CD4-positive, alpha-beta T cell treated with Interleukin-15 for 4 hours (primary cell): Measurements from ENCODE around the gene BOK.

Experiments
- DNase-seq: peaks from one replicate; pipeline ENCODE4 v3.0.0-alpha.2; 2020; ENCODE audit warnings: low spot score

Gene BOK

DNA sequence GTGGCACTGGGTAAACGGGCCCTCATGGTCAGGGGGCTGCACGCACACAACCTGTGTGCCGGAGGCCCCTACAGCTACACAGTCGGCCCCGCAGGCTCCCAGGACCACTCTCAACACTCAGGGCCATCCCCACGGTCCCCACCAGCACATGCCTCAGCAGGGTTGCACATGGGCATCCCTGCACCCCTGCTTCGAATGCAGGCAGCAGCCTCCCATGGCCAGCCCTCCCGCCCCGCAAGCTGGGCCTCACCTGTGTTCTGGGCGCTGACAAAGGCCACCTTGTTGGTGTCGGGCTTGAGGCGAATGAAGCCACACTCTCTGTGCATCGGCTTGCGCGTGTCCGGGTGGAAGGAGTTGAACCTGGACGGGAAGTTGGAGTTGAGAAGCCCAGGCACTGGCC is 44.2 kb downstream of the BOK start:
- no peak for DNase-seq

DNA sequence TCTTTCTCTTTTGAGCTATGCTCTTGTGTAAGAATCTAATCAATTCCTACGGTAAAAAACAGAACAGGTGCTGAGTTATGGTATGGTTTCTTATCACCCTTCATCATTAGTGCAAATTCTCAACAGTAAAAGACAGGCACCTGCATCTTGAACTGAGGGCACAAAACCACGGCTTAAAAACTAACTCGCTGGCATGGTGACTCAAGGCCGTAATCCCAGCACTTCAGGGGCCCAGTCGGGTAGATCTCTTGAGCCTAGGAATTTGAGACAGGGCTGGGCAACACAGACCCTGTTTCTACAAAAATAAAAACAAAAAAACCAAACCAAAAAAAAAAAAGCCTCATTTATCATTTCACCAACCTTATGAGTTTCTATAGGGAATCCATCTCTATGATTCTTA is 45.1 kb downstream of the BOK start:
- no peak for DNase-seq

DNA sequence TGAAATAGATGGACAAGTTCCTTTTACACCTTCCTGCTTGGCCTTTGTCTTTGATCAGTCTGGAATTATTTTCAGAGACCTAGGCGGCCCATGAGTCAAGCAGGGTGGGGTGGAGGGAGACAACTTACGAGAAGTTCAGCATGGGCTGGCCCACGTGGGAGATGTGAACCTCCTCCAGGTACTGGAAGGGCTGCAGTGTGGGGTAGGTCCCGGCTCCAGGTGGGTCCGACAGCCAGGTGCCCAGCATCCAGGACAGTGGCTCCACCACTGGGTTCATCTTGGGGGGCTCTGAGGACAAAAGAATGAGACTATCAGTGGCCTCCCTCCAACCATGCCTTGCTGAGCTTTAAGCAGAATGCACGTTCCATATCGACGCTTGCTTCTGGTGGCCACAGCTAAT is 47.6 kb downstream of the BOK start:
- no peak for DNase-seq

DNA sequence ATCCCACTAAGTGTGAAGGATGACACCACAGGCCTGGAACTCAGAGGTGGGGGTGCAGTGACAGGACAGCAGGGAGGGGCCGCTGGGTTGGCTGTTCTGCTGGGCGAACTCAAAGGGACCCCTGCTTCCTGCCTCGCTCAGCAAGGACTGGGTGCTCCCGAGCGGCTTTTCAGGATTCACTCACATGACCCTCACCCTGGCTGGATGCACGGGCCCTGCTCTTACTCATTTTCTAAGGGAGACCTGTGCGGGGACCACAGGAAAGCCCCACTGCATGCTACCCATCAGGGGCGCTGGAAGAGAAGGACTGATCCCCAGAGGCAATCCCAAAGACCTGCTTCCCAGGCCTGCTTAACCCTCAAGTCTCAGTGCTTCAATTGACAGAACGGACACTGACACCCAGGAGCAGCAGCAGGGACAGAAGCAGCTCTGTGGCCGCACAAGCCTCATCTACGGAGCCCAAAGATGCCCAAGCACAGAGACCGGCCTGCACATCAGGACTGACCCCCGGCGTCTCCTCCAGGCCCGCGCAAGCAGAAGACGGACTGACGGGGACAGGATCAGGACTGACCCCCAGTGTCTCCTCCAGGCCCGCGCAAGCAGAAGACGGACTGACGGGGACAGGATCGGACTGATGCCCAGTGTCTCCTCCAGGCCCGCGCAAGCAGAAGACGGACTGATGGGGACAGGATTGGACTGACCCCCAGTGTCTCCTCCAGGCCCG is 48.8 kb downstream of the BOK start:
- DNase-seq = no peak

DNA sequence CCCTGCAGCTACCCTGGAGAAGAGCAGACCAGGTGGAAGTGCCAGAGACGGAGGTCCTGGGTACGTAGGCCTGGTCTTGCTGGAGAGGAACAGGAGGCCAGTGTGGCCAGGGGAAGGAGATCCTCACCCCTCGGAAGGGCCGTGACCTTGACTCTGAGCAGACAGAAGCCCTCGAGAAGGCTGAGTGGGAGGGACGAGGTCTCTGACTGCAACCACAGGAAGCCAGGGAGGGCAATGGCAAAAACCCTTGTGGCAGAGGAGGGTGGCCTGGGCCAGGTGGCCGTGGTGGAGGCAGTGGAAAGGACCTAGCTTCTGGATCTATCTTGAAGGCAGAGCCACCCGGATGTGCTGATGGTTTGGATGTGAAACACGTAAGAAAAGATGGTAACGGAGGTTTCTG is 50.3 kb downstream of the BOK start:
- no peak for DNase-seq

DNA sequence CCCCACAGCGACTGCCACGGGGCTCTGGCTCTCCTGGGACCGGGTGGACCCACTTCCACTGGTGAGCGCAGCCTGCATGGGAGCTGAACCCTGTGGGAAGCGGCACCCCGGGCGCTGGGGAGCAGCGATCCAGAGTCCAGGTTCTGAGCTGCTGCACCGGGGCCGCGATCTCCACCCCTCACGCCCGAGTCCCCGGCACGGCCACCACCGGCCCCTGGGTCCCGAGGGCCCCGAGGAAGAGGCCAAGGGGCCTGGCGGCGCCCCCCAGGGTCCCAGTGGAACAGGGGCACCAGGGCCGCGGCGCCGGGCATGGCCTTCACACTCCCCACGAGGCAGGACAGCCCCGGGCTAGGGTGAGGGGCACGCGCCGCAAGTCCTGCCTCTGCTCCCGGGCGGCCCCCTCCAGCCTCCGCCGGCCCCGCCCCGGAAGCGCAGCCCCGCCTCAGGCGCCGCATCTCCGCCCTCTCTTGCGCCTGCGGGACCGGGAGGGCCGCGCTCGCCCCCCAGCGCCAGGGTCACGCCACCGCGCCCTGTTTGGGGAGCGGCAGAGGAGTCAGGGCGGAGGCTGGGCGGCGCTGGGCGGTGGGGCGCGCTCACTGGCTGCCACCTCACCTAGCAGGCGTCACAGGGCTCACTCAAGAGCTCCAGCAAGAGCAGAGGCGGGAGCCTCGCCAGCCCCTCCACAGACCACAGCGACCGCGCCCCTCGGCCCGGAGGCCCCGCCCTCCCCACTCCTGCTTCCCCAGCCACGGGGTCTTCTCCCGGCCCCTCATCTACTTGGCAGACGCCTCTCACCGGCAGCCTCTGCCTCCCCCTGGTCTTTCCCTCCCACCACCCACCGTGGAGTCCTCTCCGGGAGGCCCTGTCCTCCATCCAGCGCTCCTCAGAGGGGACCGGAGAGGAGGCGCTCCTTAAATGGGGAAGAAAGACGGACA is 51.6 kb downstream of the BOK start:
- peak; percentile 90 for DNase-seq

DNA sequence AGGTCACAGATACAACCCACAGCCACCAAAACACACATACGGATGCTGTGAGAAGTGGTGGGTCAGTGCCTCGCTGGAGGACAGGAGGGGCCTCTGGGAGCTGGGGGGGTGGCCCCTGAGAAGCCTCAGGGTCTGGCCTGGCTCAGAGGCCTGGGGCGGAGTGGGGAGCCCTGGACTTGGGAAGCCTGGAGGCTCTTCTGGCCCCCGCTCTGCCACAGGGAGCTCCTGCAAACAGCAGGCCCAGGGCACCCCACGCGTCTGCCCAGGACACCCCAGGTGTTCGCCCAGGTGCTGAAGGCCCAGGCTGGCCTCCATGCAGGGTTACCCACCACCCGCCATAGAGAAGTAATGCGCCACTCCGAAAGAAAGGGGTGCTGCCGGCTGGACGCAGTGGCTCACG is 52.5 kb downstream of the BOK start:
- no peak for DNase-seq

DNA sequence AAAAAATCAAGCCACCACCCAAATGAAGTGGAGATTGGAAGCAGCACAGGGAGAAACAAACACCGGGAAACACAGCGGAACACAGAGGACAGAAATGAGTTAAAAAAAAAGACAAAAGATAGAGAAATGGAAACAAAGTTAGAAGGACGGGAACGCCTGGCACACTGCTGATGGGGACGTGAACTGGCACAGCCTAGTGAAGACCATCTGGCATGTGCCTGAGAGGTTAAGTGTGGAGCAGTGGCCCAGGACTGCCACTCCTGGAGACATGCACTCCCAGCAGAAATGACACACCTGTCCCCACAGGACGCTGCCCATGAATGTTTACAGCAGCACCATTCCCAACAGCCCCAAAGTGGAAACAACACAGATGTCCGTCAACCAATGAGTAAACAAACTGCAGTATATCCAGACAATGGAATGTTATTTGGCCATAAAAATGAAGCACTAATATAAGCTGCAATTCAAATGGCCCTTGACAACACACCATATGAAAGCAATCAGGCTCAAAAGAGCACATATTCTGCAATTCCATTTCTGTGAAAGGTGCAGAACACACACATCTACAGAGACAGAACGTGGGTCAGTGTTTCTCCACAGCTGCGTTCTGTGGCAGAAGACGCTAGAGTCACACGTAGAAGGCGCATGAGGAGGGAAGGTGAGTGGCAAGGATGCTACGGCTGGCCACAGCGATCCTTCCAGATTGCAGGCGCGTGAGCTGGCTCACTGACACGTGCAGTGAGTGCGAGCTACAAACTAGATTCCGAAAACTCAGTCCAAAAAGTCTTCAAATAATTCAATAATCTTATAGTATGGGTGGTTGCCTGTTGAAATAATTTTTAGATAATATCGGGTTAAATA is 53.8 kb downstream of the BOK start:
- DNase-seq = no peak

DNA sequence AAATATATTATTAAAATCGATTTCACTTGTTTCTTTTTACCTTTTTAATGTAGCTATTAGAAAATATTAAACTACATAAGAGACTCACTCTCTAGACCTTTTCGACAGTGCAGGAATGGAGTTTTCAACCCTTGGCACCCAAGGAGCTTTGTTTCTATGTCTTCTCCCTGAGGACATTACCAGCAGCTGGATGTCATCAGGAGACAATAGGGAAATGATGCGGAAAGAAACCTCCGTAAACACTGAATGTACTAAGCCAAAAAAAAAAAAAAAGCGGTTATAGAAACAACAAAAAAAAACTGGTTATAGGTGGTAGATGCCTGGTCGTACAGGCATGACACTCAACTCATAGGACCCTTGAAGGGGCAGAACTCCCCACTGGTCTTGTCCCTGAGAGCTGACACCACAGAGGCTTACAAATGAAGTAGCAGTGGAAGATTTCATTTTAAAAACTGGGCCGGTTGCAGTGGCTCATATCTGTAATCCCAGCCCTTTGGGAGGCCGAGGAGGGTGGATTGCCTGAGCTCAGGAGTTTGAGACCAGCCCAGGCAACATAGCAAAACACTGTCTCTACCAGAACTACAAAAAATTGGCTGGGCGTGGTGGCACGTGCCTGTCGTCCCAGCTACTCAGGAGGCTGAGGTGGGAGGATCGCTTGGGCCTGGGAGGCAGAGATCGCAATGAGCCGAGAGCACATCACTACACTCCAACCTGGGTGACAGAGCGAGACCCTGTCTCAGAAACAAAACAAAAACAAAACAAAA is 54.7 kb downstream of the BOK start:
- no peak for DNase-seq

DNA sequence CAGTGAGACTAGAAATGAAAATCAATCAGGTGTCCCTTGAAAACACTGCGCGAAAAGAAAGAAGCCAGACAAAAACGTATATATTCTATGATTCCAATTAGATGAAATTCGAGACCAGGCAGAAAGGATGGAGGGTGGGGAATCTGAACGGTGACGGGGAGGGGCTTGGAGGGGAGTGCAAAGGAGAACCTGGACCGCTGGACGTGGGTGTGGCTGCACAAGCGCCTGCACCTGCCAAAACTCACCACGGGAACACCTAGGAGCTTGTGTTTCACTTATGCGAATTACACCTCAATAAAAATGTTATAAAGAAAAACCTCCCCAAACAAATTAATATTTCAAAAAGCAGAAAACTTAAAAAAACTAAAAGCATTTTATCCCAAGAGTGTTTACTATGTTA is 56.5 kb downstream of the BOK start:
- no peak for DNase-seq

DNA sequence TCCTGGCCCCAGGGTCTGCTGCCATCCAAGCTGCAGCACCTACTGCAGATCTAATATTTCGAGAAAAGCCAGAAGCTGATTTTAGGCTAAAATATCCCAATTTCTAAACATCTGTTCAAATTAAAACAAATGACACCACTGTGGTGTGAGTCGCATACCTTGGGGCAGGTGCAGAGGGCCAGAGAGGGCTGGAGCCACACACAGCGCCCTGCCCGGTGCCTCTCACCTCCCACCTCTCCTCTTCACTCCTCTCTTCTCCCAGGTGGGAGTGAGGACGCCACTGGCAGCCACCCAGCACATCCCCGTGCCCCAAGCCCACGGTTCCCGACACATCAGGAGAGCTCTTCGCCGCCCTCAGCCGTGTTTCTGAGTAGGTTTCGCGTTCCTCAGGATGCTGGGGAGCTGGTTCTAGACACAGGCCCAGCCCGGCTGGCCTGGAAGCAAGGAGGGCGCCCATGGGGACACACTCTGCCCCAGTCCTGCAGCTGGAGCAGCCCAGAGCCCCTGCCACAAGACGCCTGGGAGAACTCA is 57.0 kb downstream of the BOK start:
- no peak for DNase-seq

DNA sequence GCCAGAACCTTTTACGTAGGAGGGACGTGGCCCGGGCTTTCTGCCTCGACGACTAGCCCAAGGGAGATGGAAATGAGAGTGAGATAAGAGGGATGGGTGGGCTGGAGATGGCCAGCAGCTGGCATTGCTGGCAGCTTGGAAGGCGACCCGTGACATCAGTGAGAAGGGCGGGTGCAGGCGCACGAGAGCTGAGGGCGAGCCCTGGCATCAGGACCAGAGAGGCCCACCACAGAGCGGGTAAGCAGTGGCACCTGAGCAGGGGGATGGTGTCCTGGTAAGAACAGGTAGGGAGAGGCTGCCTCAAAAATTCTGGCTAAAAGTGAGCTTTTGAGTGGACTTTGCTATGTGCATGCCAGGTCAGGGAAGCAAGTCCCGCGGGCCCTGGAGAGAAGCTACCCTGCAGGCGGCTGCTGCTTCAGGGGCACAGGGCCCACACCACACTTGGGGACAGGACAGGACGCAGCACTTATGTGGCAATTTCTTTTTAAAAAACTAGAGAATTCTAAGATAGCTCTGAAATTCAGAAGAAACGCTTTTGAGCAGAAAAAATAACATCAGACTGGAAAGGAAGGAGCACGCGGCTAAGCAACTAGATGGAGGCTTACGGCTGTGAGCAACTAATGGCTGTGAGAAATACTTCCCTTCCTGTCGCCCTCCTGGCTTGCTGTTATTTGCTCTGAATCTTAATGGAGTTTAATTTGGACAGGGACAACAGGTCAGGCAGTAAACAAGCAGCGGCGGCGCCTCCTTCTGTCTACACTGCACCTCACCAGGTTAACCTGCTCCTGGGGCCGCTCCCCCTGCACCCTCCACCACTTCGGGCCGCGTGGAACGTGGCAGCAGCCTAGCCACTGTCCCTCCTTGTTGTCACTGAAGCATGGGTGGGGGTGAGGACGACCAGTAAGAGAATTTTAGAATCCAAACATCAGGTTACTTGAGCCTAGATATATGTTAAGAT is 57.9 kb downstream of the BOK start:
- DNase-seq = no peak

DNA sequence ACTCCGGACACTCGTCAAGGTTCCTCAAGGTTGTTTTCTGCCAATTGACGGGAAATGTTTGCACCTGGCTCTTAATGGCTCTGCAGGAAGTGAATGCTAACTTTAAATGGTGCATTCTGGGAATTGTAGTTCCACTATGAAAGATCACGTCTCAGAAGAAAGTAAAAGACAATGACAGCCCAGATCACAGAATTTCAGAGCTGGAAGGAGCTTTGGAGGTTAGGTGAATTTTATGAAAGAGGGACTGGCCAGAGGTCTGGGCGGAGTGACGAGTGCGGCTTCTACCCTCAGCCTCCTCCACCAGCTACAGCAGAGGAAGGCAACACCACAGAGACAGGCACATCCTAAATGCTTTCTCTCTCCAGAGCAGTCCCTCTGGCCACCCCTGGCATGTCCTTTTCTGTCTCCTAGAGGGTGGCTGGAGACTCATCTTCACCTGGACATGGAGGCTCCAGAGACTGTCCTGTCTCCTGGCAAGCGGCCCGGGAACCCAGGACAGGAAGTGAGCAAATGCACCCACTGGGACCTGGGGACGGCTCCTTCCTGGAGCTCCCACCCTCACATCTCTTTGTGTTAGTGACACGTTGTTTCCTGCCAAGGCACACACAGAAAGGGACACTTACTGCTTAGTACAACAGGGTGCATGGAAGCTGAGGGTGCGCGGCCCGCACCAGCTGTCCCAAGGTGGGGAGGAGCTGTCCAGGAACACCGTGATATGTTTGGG is 59.0 kb downstream of the BOK start:
- DNase-seq = peak; percentile 52

DNA sequence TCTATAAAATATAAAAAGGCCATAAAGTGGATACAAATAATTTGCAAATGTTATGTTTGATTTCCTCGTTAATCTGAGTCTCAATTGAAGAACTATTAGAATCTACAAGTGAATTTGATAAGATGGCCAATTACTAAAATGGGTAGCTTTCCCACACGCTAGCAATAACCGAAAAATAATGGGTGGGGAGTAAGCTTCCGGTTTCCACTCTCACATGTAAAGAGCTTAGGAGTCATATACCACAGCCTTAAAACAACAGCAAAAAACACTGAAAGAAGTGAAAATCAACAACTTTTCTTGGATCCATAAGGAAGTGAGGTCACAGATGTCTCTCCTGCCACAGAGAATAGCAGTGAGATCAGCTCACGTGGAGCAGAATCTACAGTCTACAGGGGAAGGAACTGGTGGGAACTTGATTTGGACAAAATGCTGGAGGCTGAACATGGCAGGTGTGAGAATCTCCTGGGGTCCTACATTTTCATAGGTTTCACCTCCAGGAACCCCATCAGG is 59.8 kb downstream of the BOK start:
- no peak for DNase-seq

DNA sequence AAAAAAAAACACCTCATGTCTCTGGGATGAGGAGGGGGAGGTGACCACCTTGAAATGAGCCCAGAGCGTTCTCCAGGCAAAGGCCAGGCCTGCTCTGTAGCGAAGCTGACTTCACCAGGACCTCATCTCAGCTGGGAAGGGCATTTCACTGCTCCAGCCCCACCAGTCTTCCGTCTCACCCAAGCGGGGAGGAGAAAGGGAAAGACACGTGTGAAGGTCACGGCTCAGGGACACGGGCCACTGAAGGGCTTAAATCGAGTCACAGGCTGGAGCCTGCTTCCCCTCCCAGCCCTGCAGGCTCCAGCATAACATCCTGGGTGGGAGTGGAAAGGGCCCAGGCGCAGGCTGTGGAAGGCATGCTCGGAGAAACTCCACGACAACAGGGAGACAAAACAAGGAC is 60.3 kb downstream of the BOK start:
- no peak for DNase-seq

DNA sequence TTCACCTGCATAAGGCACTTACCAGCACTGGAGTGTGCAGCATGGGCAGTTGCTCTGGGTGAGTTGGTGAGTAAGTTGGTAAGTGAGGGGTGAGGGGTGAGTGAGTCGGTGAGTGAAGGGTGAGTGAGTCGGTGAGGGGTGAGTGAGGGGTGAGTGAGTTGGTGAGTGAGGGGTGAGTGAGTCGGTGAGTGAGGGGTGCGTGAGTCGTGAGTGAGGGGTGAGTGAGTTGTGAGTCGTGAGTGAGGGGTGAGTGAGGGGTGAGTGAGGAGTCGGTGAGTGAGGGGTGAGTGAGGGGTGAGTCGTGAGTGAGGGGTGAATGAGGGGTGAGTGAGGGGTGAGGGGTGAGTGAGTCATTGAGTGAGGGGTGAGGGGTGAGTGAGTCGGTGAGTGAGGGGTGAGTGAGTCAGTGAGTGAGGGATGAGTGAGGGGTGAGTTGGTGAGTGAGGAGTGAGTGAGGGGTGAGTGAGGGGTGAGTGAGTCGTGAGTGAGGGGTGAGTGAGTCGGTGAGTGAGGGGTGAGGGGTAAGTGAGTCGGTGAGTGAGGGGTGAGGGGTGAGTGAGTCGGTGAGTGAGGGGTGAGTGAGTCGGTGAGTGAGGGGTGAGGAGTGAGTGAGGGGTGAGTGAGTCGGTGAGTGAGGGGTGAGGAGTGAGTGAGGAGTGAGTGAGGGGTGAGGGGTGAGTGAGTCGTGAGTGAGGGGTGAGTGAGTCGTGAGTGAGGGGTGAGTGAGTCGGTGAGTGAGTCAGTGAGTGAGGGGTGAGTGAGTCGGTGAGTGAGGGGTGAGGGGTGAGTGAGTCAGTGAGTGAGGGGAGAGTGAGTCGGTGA is 61.3 kb downstream of the BOK start:
- no peak for DNase-seq

DNA sequence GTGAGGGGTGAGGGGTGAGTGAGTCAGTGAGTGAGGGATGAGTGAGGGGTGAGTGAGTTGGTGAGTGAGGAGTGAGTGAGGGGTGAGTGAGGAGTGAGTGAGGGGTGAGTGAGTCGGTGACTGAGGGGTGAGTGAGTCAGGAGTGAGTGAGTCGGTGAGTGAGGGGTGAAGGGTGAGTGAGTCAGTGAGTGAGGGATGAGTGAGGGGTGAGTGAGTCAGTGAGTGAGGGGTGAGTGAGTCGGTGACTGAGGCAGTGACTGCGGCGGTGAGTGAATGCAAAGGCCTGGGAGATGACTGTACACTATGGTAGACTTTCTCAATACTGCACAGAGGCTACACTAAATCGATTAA is 61.8 kb downstream of the BOK start:
- peak; percentile 48 for DNase-seq
